ENCODE data around the gene CATSPER3. TPM values are rescaled to one million over a fixed set of nuclear protein-coding genes. Genes with fewer than 3 reads are reported as not detected.

Gene CATSPER3
- total and polyA plus RNA-seq, 2 of the 13 experiments (the other 11 are each of a cell fraction or from before 2014, with no cell fraction given), result 0.33 to 0.37 TPM

DNA sequence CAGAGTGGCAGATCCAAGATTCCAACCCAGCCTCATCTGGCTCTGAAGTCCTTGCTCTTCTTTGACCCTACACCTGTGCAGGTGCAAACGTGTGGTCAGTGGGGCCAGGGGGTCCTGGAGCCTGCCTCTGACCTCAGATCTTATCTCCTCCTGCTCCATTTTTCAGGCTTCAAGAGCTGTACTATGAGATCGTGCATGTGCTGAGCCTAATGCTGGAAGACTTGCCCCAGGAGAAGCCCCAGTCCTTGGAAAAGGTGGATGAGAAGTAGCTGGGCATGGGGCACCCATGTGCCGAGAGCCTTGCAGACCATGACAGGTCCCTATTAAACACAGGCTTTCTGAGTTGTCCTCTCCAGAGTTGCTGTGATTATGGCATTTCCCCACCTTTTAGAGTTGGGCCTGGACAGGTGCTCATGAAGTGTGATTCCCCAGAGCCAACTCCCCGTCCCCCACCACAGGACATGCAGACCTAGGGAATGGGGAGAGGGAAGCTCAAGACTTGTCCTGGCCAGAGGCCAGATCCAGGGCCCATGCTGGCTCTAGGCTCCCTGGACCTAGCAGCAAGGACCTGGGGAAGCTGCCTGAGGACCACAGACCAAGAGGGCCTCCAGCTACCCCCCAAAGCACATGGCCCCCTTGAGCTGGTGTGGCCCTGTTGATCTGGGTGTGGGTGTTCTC lies 43.8 kb downstream of the CATSPER3 start (continued):
- no peak for TF ChIP-seq ZNF414 (CRISPR knock-in tag; IDR thresholded peaks at IDR 0.05)
- no peak for TF ChIP-seq ONECUT2 (CRISPR knock-in tag; IDR thresholded peaks at IDR 0.05)
- TF ChIP-seq ZNF160 (CRISPR knock-in tag; IDR thresholded peaks at IDR 0.05), result no peak
- no peak for TF ChIP-seq ZNF331 (CRISPR knock-in tag; IDR thresholded peaks at IDR 0.05)
- TF ChIP-seq MBNL3 (CRISPR knock-in tag; conservative IDR thresholded peaks at IDR 0.05), result no peak
- TF ChIP-seq ZNF773 (CRISPR knock-in tag; IDR thresholded peaks at IDR 0.05; ENCODE audit: borderline replicate concordance), result no peak
- TF ChIP-seq ZNF841 (CRISPR knock-in tag; IDR thresholded peaks at IDR 0.05; ENCODE audit: borderline replicate concordance), result no peak
- TF ChIP-seq ZNF556 (CRISPR knock-in tag; IDR thresholded peaks at IDR 0.05; ENCODE audit: borderline replicate concordance), result no peak
- TF ChIP-seq, protein P1, sequence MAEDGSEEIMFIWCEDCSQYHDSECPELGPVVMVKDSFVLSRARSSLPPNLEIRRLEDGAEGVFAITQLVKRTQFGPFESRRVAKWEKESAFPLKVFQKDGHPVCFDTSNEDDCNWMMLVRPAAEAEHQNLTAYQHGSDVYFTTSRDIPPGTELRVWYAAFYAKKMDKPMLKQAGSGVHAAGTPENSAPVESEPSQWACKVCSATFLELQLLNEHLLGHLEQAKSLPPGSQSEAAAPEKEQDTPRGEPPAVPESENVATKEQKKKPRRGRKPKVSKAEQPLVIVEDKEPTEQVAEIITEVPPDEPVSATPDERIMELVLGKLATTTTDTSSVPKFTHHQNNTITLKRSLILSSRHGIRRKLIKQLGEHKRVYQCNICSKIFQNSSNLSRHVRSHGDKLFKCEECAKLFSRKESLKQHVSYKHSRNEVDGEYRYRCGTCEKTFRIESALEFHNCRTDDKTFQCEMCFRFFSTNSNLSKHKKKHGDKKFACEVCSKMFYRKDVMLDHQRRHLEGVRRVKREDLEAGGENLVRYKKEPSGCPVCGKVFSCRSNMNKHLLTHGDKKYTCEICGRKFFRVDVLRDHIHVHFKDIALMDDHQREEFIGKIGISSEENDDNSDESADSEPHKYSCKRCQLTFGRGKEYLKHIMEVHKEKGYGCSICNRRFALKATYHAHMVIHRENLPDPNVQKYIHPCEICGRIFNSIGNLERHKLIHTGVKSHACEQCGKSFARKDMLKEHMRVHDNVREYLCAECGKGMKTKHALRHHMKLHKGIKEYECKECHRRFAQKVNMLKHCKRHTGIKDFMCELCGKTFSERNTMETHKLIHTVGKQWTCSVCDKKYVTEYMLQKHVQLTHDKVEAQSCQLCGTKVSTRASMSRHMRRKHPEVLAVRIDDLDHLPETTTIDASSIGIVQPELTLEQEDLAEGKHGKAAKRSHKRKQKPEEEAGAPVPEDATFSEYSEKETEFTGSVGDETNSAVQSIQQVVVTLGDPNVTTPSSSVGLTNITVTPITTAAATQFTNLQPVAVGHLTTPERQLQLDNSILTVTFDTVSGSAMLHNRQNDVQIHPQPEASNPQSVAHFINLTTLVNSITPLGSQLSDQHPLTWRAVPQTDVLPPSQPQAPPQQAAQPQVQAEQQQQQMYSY (CRISPR knock-in tag; IDR thresholded peaks at IDR 0.05), result no peak
- TF ChIP-seq HMGA1 (CRISPR knock-in tag; conservative IDR thresholded peaks at IDR 0.05), result no peak
- no peak for TF ChIP-seq ARNTL (CRISPR knock-in tag; IDR thresholded peaks at IDR 0.05)
- no peak for TF ChIP-seq ZNF431 (CRISPR knock-in tag; IDR thresholded peaks at IDR 0.05; ENCODE audit: borderline replicate concordance, low read depth)
- TF ChIP-seq ZNF3 (CRISPR knock-in tag; IDR thresholded peaks at IDR 0.05), result no peak
- no peak for TF ChIP-seq ZNF704 (CRISPR knock-in tag; IDR thresholded peaks at IDR 0.05; ENCODE audit: borderline replicate concordance)
- TF ChIP-seq, protein P2, sequence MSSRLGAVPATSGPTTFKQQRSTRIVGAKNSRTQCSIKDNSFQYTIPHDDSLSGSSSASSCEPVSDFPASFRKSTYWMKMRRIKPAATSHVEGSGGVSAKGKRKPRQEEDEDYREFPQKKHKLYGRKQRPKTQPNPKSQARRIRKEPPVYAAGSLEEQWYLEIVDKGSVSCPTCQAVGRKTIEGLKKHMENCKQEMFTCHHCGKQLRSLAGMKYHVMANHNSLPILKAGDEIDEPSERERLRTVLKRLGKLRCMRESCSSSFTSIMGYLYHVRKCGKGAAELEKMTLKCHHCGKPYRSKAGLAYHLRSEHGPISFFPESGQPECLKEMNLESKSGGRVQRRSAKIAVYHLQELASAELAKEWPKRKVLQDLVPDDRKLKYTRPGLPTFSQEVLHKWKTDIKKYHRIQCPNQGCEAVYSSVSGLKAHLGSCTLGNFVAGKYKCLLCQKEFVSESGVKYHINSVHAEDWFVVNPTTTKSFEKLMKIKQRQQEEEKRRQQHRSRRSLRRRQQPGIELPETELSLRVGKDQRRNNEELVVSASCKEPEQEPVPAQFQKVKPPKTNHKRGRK (CRISPR knock-in tag; IDR thresholded peaks at IDR 0.05), result no peak
- no peak for TF ChIP-seq ZNF607 (CRISPR knock-in tag; IDR thresholded peaks at IDR 0.05; ENCODE audit: borderline replicate concordance)
